Psoas muscle (tissue), 8 donors: ENCODE measurements around the gene MITD1. TPM values are rescaled to one million over a fixed set of nuclear protein-coding genes. Genes with fewer than 3 reads are reported as not detected.

ENCODE experiments used
- ATAC-seq, 4 donors: fragments of 200-7000 bp; cut with Tn5 transposase; one replicate each; pipeline ENCODE4 v1.9.1; 2020; ENCODE audit warnings: moderate library complexity in 3 of 4, mild to moderate bottlenecking in 2 of 4
- DNase-seq, 2 donors: peaks; one replicate each; pipeline ENCODE4 v3.0.0-alpha.2; 2020
- H3K27ac ChIP-seq: fragments of 200-600 bp; one replicate; pipeline ENCODE4 v1.8.0; 2022
- H3K27me3 ChIP-seq, 3 donors: fragments of 200-600 bp in 1 of 3; one replicate each; pipeline versions ENCODE4 v1.6.1 to v1.8.0; 2013 to 2022; ENCODE audit warnings: low read length in 2 of 3, mild to moderate bottlenecking in 2 of 3, moderate library complexity in 1 of 3; ENCODE audit not compliant: insufficient read depth in 3 of 3
- H3K36me3 ChIP-seq, 2 donors: fragments of 200-600 bp in 1 of 2; one replicate each; pipeline versions ENCODE4 v1.6.1 to v1.8.0; 2013 to 2022; ENCODE audit warnings: low read depth in 1 of 2, mild to moderate bottlenecking in 1 of 2, moderate library complexity in 1 of 2; ENCODE audit not compliant: insufficient read depth in 1 of 2
- H3K4me1 ChIP-seq: fragments of 200-600 bp; one replicate; pipeline ENCODE4 v1.8.0; 2022
- H3K4me3 ChIP-seq: fragments of 200-600 bp; one replicate; pipeline ENCODE4 v1.8.0; 2022; ENCODE audit warnings: mild to moderate bottlenecking
- H3K9me3 ChIP-seq: fragments of 200-600 bp; one replicate; pipeline ENCODE4 v1.8.0; 2022
- CTCF ChIP-seq: fragments of 200-600 bp; IDR thresholded peaks from one replicate; pipeline ENCODE4 v1.8.0; 2022; ENCODE audit warnings: antibody characterized with exemption
- WGBS, 3 donors: extraction: QIAGEN DNeasy Blood & Tissue Kit; methylation state at CpG; one replicate each; pipeline versions ENCODE4 v1.1.6 to v1.1.7; 2013; 5-methylcytosine and 5-hydroxymethylcytosine counted together
- intact Hi-C, 2 donors: fragments of 100-400 bp; cut with DNase I; formaldehyde crosslinking; loops; one replicate each; pipeline versions ENCODE4 v1.11.0 to v1.14.2; 2022
- polyA plus RNA-seq, 3 donors: library from polyadenylated mRNA; stranded (reverse); fragments of 200-250 nt; gene quantifications; one replicate each; pipeline ENCODE4 v1.2.3, GENCODE V29; 2013
- total RNA-seq, 4 donors: library from RNA; stranded (reverse); fragmentation: NEBNext Ultra II Directional in 2 of 4; extraction: Animal tissue kit (Norgen Biotek cat#: 25700) in 2 of 4; gene quantifications; one replicate each; pipeline versions ENCODE4 v1.2.1 to v1.2.4, GENCODE V29; 2021 to 2023
- donor health status: healthy with polysubstance abuse.
- donor health status: DM: no; HTN: no; CAD: no; lungs with moderate emphysema.
- donor health status: Bipolar disorder and iron deficiency.
- donor health status: healthy.
- donor health status: DM: yes; HTN: yes; CAD: no.
- donor health status: DM: no; HTN: no; CAD: no.
- donor health status: DM: no; HTN: no; CAD: no.
- donor health status: DM: yes; HTN: yes; CAD: no.

Gene MITD1
- total and polyA plus RNA-seq, 7 donors, result 6.8 to 22.5 (median 9.9) TPM

GRCh38 chr2:99158599-99158998 lies 22.3 kb downstream of the MITD1 start:
- intact Hi-C loops, result loop anchor here in 1 of 2 donors (10.0 kb wide), 1 partner anchor 544 kb away; no protein-coding TSS in a partner anchor
- no peaks in the 10 kb centered on the region for H3K9me3 ChIP-seq
- H3K36me3 ChIP-seq, result peaks cover 6 to 58% of the 10 kb centered on the region in 2 donors
- H3K27ac ChIP-seq, result no peak overlapping the region
- no peak for TF ChIP-seq CTCF
- 89 to 93% (median 92%) methylated on average over 5 of the region's 5 CpGs for WGBS, 3 donors
- DNase-seq (no peak), ATAC-seq (no peak)
- H3K27me3 ChIP-seq, result no peaks in the 10 kb centered on the region
- H3K4me1 ChIP-seq, result peaks cover 3% of the 10 kb centered on the region
- H3K4me3 ChIP-seq, result no peak overlapping the region

GRCh38 chr2:99156891-99157290 lies 24.0 kb downstream of the MITD1 start:
- DNase-seq (no peak), ATAC-seq (no peak)
- no peaks in the 10 kb centered on the region for H3K9me3 ChIP-seq
- 70 to 90% (median 78%) methylated on average over 1 of the region's 1 CpG for WGBS, 3 donors
- H3K36me3 ChIP-seq, result peaks cover 6 to 57% of the 10 kb centered on the region in 2 donors
- peaks cover 15% of the 10 kb centered on the region for H3K4me1 ChIP-seq
- no peaks in the 10 kb centered on the region for H3K27me3 ChIP-seq
- H3K27ac ChIP-seq, result no peak overlapping the region
- no peak for TF ChIP-seq CTCF
- H3K4me3 ChIP-seq, result no peak overlapping the region
- intact Hi-C loops, result loop anchor here in 1 of 2 donors (10.0 kb wide), 1 partner anchor 542 kb away; no protein-coding TSS in a partner anchor

GRCh38 chr2:99154643-99155536 lies 26.0 kb downstream of the MITD1 start, which contains the start of the genes LIPT1 and TSGA10:
LIPT1 (plus strand) TSS chr2:99154967; CDS start chr2:99161958, 6,991 bp downstream.
TSGA10 (minus strand) TSS chr2:99154942; CDS start chr2:99109439, 45,503 bp downstream.
- Histone ChIP-seq H3K4me1 (peaks cover 15% of the 10 kb centered on the region), H3K9me3 (no peaks in the 10 kb centered on the region), H3K27me3 (no peaks in the 10 kb centered on the region), H3K36me3 (peaks cover 6 to 46% of the 10 kb centered on the region in 2 donors), H3K27ac (peak within 1 kb of the TSS; percentile 92), H3K4me3 (peak within 1 kb of the TSS; percentile 76)
- 0% methylated on average over 69 to 70 of the region's 70 CpGs for WGBS, 3 donors
- TF ChIP-seq CTCF, result no peak
- intact Hi-C loops, result loop anchor here in 1 of 2 donors (10.0 kb wide), 1 partner anchor 540 kb away; no protein-coding TSS in a partner anchor
- ATAC-seq (peak; percentile 99 to 100 (median 100)), DNase-seq (peak; percentile 94 to 95)

- H3K36me3 ChIP-seq, result peaks cover 6 to 38% of the 10 kb centered on the region in 2 donors
- no peaks in the 10 kb centered on the region for H3K9me3 ChIP-seq
- H3K27ac ChIP-seq, result peak overlapping the region; percentile 92
- intact Hi-C loops, result loop anchor here in 1 of 2 donors (10.0 kb wide), 1 partner anchor 539 kb away; no protein-coding TSS in a partner anchor
- peak overlapping the region; percentile 76 for H3K4me3 ChIP-seq
- 37 to 39% (median 38%) methylated on average over 12 of the region's 12 CpGs for WGBS, 3 donors
- ATAC-seq, result peak in 2 of 4 donors; percentile 46 to 48
- H3K27me3 ChIP-seq, result no peaks in the 10 kb centered on the region
- no peak for DNase-seq
- no peak for TF ChIP-seq CTCF
- H3K4me1 ChIP-seq, result peaks cover 15% of the 10 kb centered on the region
Measured at GRCh38 chr2:99153921-99154604, 26.8 kb downstream of the MITD1 start.
